ENCODE results near the gene OTOS. TPM values are rescaled to one million over a fixed set of nuclear protein-coding genes. Genes with fewer than 3 reads are reported as not detected.
A peak's percentile ranks its signal among the peaks of the same experiment; 100 is the strongest.

OTOS gene
- total RNA-seq, 2 donors from 2014 or later, result not detected

DNA sequence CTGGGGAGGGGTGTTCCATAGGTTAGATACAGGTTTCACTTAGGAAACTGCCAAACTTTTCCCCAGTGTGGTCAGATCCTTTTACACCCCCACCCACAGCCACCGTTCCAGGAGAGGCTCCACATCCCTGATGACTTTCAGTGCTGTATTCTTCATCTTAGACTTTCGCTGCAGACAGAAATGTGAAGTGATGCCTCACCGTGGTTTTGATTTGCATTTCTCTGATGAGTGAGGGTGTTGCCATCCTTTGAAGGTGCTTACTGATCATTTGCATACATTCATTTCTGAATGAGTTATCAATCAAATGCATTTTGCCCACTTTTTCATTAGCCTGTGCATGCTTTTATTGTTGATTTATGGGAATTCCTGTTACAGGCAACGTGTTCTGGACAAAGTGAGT is 19.3 kb downstream of the OTOS start:
- Histone ChIP-seq H3K9me3 (no peaks in the 10 kb centered on the region), H3K27ac (no peak overlapping the region), H3K4me1 (no peaks in the 10 kb centered on the region), H3K4me3 (no peak overlapping the region), H3K36me3 (replicated peaks in 1 of 2; ENCODE audit: insufficient read depth in 1 of 2, low read depth in 2 of 2) (no peaks in the 10 kb centered on the region), H3K27me3 (no peaks in the 10 kb centered on the region)
- DNase-seq (no peak), ATAC-seq (no peak)
- WGBS, 2 donors, result 53 to 55% methylated on average over 4 of the region's 4 CpGs
- no peak for TF ChIP-seq POLR2A (IDR thresholded peaks at IDR 0.05)
- TF ChIP-seq, protein P1, sequence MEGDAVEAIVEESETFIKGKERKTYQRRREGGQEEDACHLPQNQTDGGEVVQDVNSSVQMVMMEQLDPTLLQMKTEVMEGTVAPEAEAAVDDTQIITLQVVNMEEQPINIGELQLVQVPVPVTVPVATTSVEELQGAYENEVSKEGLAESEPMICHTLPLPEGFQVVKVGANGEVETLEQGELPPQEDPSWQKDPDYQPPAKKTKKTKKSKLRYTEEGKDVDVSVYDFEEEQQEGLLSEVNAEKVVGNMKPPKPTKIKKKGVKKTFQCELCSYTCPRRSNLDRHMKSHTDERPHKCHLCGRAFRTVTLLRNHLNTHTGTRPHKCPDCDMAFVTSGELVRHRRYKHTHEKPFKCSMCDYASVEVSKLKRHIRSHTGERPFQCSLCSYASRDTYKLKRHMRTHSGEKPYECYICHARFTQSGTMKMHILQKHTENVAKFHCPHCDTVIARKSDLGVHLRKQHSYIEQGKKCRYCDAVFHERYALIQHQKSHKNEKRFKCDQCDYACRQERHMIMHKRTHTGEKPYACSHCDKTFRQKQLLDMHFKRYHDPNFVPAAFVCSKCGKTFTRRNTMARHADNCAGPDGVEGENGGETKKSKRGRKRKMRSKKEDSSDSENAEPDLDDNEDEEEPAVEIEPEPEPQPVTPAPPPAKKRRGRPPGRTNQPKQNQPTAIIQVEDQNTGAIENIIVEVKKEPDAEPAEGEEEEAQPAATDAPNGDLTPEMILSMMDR (IDR thresholded peaks at IDR 0.05), result no peak
- intact Hi-C loops (cut with DNase I), result no loop called here

DNA sequence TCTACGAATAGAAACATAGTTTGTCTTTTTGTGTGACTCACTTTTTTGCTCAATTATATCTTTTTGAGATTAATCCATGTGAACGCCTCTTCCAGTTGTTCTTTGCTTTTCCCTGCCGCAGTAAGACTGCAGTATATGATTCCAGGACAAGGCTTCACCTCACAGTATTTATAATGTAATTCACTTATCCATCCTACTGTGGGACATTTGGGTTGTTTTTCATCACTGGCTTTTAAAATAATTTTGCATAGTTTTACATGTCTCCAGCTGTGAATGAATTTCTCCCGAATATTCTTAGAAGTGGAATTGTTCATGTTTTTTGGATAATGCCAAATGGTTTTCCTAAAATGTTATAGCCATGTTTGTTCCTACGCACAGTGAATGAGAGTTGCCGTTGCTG is 26.2 kb downstream of the OTOS start:
- H3K4me1 ChIP-seq, result no peaks in the 10 kb centered on the region
- no peaks in the 10 kb centered on the region for H3K9me3 ChIP-seq
- no peaks in the 10 kb centered on the region for H3K27me3 ChIP-seq
- no peak for DNase-seq
- TF ChIP-seq POLR2A (IDR thresholded peaks at IDR 0.05), result no peak
- TF ChIP-seq, protein P1 (IDR thresholded peaks at IDR 0.05), result no peak
- H3K4me3 ChIP-seq, result no peak overlapping the region
- 67 to 71% methylated on average over 6 of the region's 6 CpGs for WGBS, 2 donors
- H3K36me3 ChIP-seq (replicated peaks in 1 of 2; ENCODE audit: insufficient read depth in 1 of 2, low read depth in 2 of 2), result no peaks in the 10 kb centered on the region
- H3K27ac ChIP-seq, result no peak overlapping the region
- ATAC-seq, result no peak
- intact Hi-C loops (cut with DNase I), result no loop called here

- H3K27ac ChIP-seq, result no peak overlapping the region
- no peaks in the 10 kb centered on the region for H3K4me1 ChIP-seq
- H3K4me3 ChIP-seq, result no peak overlapping the region
- no peak for DNase-seq
- H3K36me3 ChIP-seq (replicated peaks in 1 of 2; ENCODE audit: insufficient read depth in 1 of 2, low read depth in 2 of 2), result no peaks in the 10 kb centered on the region
- no peaks in the 10 kb centered on the region for H3K27me3 ChIP-seq
- H3K9me3 ChIP-seq, result no peaks in the 10 kb centered on the region
- intact Hi-C loops (cut with DNase I), result no loop called here
- no peak for ATAC-seq
- TF ChIP-seq, protein P1 (IDR thresholded peaks at IDR 0.05), result no peak
- no peak for TF ChIP-seq POLR2A (IDR thresholded peaks at IDR 0.05)
- 13 to 22% methylated on average over 5 of the region's 5 CpGs for WGBS, 2 donors
Measured at GRCh38 chr2:240112914-240113690, 27.4 kb downstream of the OTOS start.

- intact Hi-C loops (cut with DNase I), result no loop called here
- no peak overlapping the region for H3K27ac ChIP-seq
- H3K4me3 ChIP-seq, result no peak overlapping the region
- DNase-seq (peak in 1 of 4 donors; percentile 10), ATAC-seq (no peak)
- TF ChIP-seq POLR2A (IDR thresholded peaks at IDR 0.05), result no peak
- TF ChIP-seq, protein P1 (IDR thresholded peaks at IDR 0.05), result no peak
- no peaks in the 10 kb centered on the region for H3K9me3 ChIP-seq
- no peaks in the 10 kb centered on the region for H3K4me1 ChIP-seq
- no peaks in the 10 kb centered on the region for H3K36me3 ChIP-seq (replicated peaks in 1 of 2; ENCODE audit: insufficient read depth in 1 of 2, low read depth in 2 of 2)
- 49 to 66% methylated on average over 10 of the region's 10 CpGs for WGBS, 2 donors
- no peaks in the 10 kb centered on the region for H3K27me3 ChIP-seq
Measured at GRCh38 chr2:240111253-240111652, 29.2 kb downstream of the OTOS start.

DNA sequence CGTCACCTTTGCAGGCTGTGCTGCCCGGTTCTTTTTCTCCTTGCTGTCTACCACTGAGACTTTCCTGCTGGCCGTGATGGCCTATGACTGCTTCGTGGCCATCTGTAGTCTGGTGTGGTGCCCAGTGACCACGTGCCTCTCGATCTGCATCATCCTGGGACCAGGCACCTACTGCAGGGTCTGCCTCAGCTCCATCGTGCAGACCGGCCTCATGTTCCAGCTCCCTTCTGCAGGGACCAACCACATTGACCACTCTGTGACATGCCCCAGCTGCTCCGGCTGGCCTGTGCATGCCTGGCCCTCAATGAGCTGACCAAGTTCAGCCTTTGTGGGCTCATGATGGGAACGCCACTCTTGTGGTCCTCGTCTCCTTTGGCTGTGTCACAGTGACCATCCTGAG is 31.1 kb downstream of the OTOS start:
- no peaks in the 10 kb centered on the region for H3K4me1 ChIP-seq
- no peaks in the 10 kb centered on the region for H3K36me3 ChIP-seq (replicated peaks in 1 of 2; ENCODE audit: insufficient read depth in 1 of 2, low read depth in 2 of 2)
- ATAC-seq (no peak), DNase-seq (no peak)
- 44 to 50% methylated on average over 4 to 11 of the region's 11 CpGs for WGBS, 2 donors
- H3K27me3 ChIP-seq, result no peaks in the 10 kb centered on the region
- no peak overlapping the region for H3K27ac ChIP-seq
- intact Hi-C loops (cut with DNase I), result no loop called here
- TF ChIP-seq, protein P1 (IDR thresholded peaks at IDR 0.05), result no peak
- no peak for TF ChIP-seq POLR2A (IDR thresholded peaks at IDR 0.05)
- H3K4me3 ChIP-seq, result no peak overlapping the region
- H3K9me3 ChIP-seq, result no peaks in the 10 kb centered on the region
